Muscle of arm (tissue), 14 donors: Measurements from ENCODE around the gene TMEM219. TPM values are rescaled to one million over a fixed set of nuclear protein-coding genes. Genes with fewer than 3 reads are reported as not detected.
"Not testable (repeated sequence)": the region's sequence is repeated elsewhere in the genome, so short reads cannot be mapped to it uniquely, and the experiment has no call there.

ENCODE experiments used
- DNase-seq: peaks from one replicate; pipeline ENCODE4 v3.0.0-alpha.2; 2013
- long read RNA-seq, 11 donors: transcript quantifications; one replicate each; lab custom pipeline, GENCODE V29; 2026
- polyA plus RNA-seq, 12 donors: library from polyadenylated mRNA; unstranded; fragments of 120-200 nt; gene quantifications; one replicate each; pipeline ENCODE4 v1.2.1, GENCODE V29; 2013; ENCODE audit not compliant: insufficient read length in 12 of 12

Gene TMEM219
- polyA plus RNA-seq, result 10 to 100 TPM in 11 of 12 donors, not detected in 1; 54.9 to 69.3 (median 60.5) TPM
- long read RNA-seq, donor 1, transcript TMEM219-201 (6 exons, 999 nt), result minor isoform, 36 of 116 reads
- long read RNA-seq, donor 1, transcript TMEM219-204 (5 exons, 1,292 nt), result major isoform, 39 of 116 reads
- long read RNA-seq, donor 1, partial matches to known transcripts, result 18 of 116 reads
- long read RNA-seq, donor 1, other reads (novel, unspliced or antisense), result 21 of 116 reads
- long read RNA-seq, donor 2, transcript TMEM219-201 (6 exons, 999 nt), result minor isoform, 11 of 43 reads
- long read RNA-seq, donor 2, transcript TMEM219-204 (5 exons, 1,292 nt), result major isoform, 12 of 43 reads
- long read RNA-seq, donor 2, partial matches to known transcripts, result 0 of 43 reads
- long read RNA-seq, donor 2, other reads (novel, unspliced or antisense), result 19 of 43 reads
- long read RNA-seq, donor 3, transcript TMEM219-204 (5 exons, 1,292 nt), result major isoform, 7 of 20 reads
- long read RNA-seq, donor 3, transcript TMEM219-201 (6 exons, 999 nt), result minor isoform, 5 of 20 reads
- long read RNA-seq, donor 3, partial matches to known transcripts, result 0 of 20 reads
- long read RNA-seq, donor 3, other reads (novel, unspliced or antisense), result 7 of 20 reads
- long read RNA-seq, donor 4, transcript TMEM219-201 (6 exons, 999 nt), result major isoform, 6 of 14 reads
- long read RNA-seq, donor 4, partial matches to known transcripts, result 0 of 14 reads
- long read RNA-seq, donor 4, other reads (novel, unspliced or antisense), result 5 of 14 reads
- long read RNA-seq, donor 5, transcript TMEM219-201 (6 exons, 999 nt), result minor isoform, 17 of 69 reads
- long read RNA-seq, donor 5, transcript TMEM219-204 (5 exons, 1,292 nt), result major isoform, 22 of 69 reads
- long read RNA-seq, donor 5, partial matches to known transcripts, result 0 of 69 reads
- long read RNA-seq, donor 5, other reads (novel, unspliced or antisense), result 27 of 69 reads
- long read RNA-seq, donor 6, transcript TMEM219-204 (5 exons, 1,292 nt), result major isoform, 9 of 32 reads
- long read RNA-seq, donor 6, transcript TMEM219-201 (6 exons, 999 nt), result minor isoform, 5 of 32 reads
- long read RNA-seq, donor 6, partial matches to known transcripts, result 5 of 32 reads
- long read RNA-seq, donor 6, other reads (novel, unspliced or antisense), result 11 of 32 reads
- long read RNA-seq, donor 7, transcript TMEM219-204 (5 exons, 1,292 nt), result minor isoform, 7 of 24 reads
- long read RNA-seq, donor 7, transcript TMEM219-201 (6 exons, 999 nt), result major isoform, 10 of 24 reads
- long read RNA-seq, donor 7, partial matches to known transcripts, result 0 of 24 reads
- long read RNA-seq, donor 7, other reads (novel, unspliced or antisense), result 7 of 24 reads
- long read RNA-seq, donor 8, transcript TMEM219-204 (5 exons, 1,292 nt), result major isoform, 16 of 52 reads
- long read RNA-seq, donor 8, transcript TMEM219-201 (6 exons, 999 nt), result minor isoform, 13 of 52 reads
- long read RNA-seq, donor 8, partial matches to known transcripts, result 0 of 52 reads
- long read RNA-seq, donor 8, other reads (novel, unspliced or antisense), result 23 of 52 reads
- long read RNA-seq, donor 9, transcript TMEM219-201 (6 exons, 999 nt), result major isoform, 10 of 31 reads
- long read RNA-seq, donor 9, transcript TMEM219-204 (5 exons, 1,292 nt), result minor isoform, 7 of 31 reads
- long read RNA-seq, donor 9, partial matches to known transcripts, result 0 of 31 reads
- long read RNA-seq, donor 9, other reads (novel, unspliced or antisense), result 13 of 31 reads
- long read RNA-seq, donor 10, transcript TMEM219-201 (6 exons, 999 nt), result minor isoform, 8 of 32 reads
- long read RNA-seq, donor 10, transcript TMEM219-204 (5 exons, 1,292 nt), result major isoform, 9 of 32 reads
- long read RNA-seq, donor 10, partial matches to known transcripts, result 0 of 32 reads
- long read RNA-seq, donor 10, other reads (novel, unspliced or antisense), result 14 of 32 reads
- long read RNA-seq, donor 11, transcript TMEM219-204 (5 exons, 1,292 nt), result minor isoform, 10 of 48 reads
- long read RNA-seq, donor 11, transcript TMEM219-201 (6 exons, 999 nt), result major isoform, 18 of 48 reads
- long read RNA-seq, donor 11, partial matches to known transcripts, result 0 of 48 reads
- long read RNA-seq, donor 11, other reads (novel, unspliced or antisense), result 18 of 48 reads

GRCh38 chr16:29961479-29962343, at the start of gene TMEM219:
Gene TMEM219 (plus strand): TSS chr16:29962079. CDS start chr16:29963144, 1,065 bp downstream.
- peak; percentile 90 for DNase-seq

GRCh38 chr16:29912087-29912486, 49.8 kb upstream of the TMEM219 start:
- DNase-seq, result no peak

GRCh38 chr16:29913514-29913913, 48.4 kb upstream of the TMEM219 start:
- no peak for DNase-seq

GRCh38 chr16:29915590-29916247, 46.2 kb upstream of the TMEM219 start:
- no peak for DNase-seq

- no peak for DNase-seq
Observed at GRCh38 chr16:29916979-29917378, 44.9 kb upstream of the TMEM219 start.

GRCh38 chr16:29920288-29921033, 41.4 kb upstream of the TMEM219 start:
- no peak for DNase-seq

- DNase-seq, result no peak
Observed at GRCh38 chr16:29921034-29921385, 40.9 kb upstream of the TMEM219 start.

- no peak for DNase-seq
Observed at GRCh38 chr16:29922326-29922725, 39.6 kb upstream of the TMEM219 start.

GRCh38 chr16:29922986-29923501, 38.8 kb upstream of the TMEM219 start:
- DNase-seq, result no peak

GRCh38 chr16:29925105-29925756, 36.6 kb upstream of the TMEM219 start:
- peak; percentile 13 for DNase-seq

GRCh38 chr16:29925781-29926710, 35.8 kb upstream of the TMEM219 start, which contains the start of gene KCTD13:
Gene KCTD13 (minus strand): TSS chr16:29926226. CDS start chr16:29926033, 193 bp downstream.
- peak; percentile 91 for DNase-seq

GRCh38 chr16:29926711-29927052, 35.2 kb upstream of the TMEM219 start:
- peak; percentile 61 for DNase-seq

- no peak for DNase-seq
Observed at GRCh38 chr16:29927070-29927905, 34.6 kb upstream of the TMEM219 start.

- DNase-seq, result not testable (repeated sequence)
Observed at GRCh38 chr16:29931750-29932149, 30.1 kb upstream of the TMEM219 start.

- DNase-seq, result no peak
Observed at GRCh38 chr16:29940656-29941055, 21.2 kb upstream of the TMEM219 start.
